ENCODE results near the gene HNRNPUL1.
"Not testable (repeated sequence)": the region's sequence is repeated elsewhere in the genome, so short reads cannot be mapped to it uniquely, and the experiment has no call there.

- TF ChIP-seq, protein P1, sequence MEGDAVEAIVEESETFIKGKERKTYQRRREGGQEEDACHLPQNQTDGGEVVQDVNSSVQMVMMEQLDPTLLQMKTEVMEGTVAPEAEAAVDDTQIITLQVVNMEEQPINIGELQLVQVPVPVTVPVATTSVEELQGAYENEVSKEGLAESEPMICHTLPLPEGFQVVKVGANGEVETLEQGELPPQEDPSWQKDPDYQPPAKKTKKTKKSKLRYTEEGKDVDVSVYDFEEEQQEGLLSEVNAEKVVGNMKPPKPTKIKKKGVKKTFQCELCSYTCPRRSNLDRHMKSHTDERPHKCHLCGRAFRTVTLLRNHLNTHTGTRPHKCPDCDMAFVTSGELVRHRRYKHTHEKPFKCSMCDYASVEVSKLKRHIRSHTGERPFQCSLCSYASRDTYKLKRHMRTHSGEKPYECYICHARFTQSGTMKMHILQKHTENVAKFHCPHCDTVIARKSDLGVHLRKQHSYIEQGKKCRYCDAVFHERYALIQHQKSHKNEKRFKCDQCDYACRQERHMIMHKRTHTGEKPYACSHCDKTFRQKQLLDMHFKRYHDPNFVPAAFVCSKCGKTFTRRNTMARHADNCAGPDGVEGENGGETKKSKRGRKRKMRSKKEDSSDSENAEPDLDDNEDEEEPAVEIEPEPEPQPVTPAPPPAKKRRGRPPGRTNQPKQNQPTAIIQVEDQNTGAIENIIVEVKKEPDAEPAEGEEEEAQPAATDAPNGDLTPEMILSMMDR (IDR thresholded peaks at IDR 0.05) = not testable (repeated sequence)
- TF ChIP-seq POLR2A (IDR thresholded peaks at IDR 0.05); POLR2AphosphoS5 (IDR thresholded peaks at IDR 0.05; ENCODE audit: insufficient read depth in 1 of 2, low read depth in 1 of 2): not testable (repeated sequence)
Observed at GRCh38 chr19:41229338-41229737, 34.8 kb upstream of the HNRNPUL1 start.

Data from vagina (tissue), 2 donors.